Stomach (tissue), 4 donors: ENCODE results near the gene SLC43A1.

Experiments
- CTCF ChIP-seq, 7 experiments: fragments of 450-650 bp in 4 of 7; fragments of 200-600 bp in 3 of 7; sonication (generic) in 3 of 7; IDR thresholded peaks; one replicate each; pipeline ENCODE4 v1.5.1; 2016 to 2019; ENCODE audit warnings: antibody characterized with exemption in 7 of 7, control low read depth in 2 of 7, mild to moderate bottlenecking in 1 of 7
- EP300 ChIP-seq: sonication (generic); formaldehyde crosslinking; IDR thresholded peaks from one replicate; pipeline ENCODE4 v1.6.1; 2017; ENCODE audit warnings: antibody characterized with exemption
- POLR2A ChIP-seq, 4 donors: fragments of 450-650 bp; IDR thresholded peaks; one replicate each; pipeline ENCODE4 v1.6.1; 2016; ENCODE audit warnings: antibody characterized with exemption in 4 of 4, control low read depth in 2 of 4, mild to moderate bottlenecking in 1 of 4, moderate library complexity in 1 of 4

DNA sequence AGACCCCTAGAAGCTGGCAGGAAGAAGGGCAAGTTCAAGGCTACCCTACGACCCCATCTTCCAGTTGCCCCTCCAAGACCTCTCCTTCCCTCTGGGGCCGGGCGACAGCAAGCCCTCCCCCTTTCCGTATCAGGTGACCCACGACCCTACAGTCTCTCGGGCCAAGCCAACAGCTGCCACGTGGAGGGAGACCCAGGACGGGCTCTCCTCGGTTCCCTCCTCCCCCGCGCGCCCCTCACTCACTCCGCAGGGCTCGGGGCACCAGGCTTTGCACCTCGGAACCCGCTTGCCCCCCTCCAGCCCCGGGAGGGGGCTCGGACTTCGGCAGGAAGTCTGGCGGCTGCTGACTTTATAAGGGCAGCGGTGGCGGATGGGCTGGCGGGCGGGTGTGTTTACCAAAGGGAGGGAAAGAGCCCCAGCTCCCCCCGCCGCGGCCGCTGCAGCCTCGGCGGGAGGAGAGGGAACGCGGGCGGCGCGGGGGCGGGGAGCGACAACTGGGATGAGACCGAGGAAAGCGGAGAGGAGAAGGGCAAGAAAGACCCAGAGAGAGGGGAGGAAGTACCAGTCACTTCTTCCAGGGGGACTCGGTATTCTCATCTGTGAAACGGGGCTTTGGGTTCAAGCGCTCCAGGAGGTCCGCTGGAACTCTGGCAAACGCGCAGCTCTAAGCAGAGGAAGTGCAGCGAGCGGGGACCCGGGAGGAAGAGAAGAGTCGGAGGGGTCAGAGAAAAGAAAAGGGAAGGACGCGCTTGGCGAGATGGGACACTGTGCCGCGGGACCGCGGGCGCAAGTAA, 767 bp downstream of the SLC43A1 start:
- no peak for TF ChIP-seq CTCF (IDR thresholded peaks at IDR 0.05)
- TF ChIP-seq POLR2A (IDR thresholded peaks at IDR 0.05) = no peak
- TF ChIP-seq EP300 = no peak
